Endothelial cell (in vitro differentiated cells): ENCODE data around the gene PALD1. TPM values are rescaled to one million over a fixed set of nuclear protein-coding genes. Genes with fewer than 3 reads are reported as not detected.

Experiments used
- DNase-seq: peaks from one replicate; pipeline ENCODE4 v3.0.0; 2021; ENCODE audit warnings: low spot score
- H3K27ac Mint-ChIP-seq: one replicate; pipeline ENCODE4 v1.8.0; 2021; ENCODE audit warnings: mixed read lengths, inconsistent platforms; ENCODE audit not compliant: unreplicated experiment
- H3K27me3 Mint-ChIP-seq: one replicate; pipeline ENCODE4 v1.8.0; 2021; ENCODE audit warnings: mild to moderate bottlenecking, moderate library complexity, mixed read lengths, inconsistent platforms; ENCODE audit not compliant: unreplicated experiment
- H3K36me3 Mint-ChIP-seq: one replicate; pipeline ENCODE4 v1.8.0; 2021; ENCODE audit warnings: mild to moderate bottlenecking, low read depth, mixed read lengths, inconsistent platforms; ENCODE audit not compliant: unreplicated experiment
- H3K4me1 Mint-ChIP-seq: one replicate; pipeline ENCODE4 v1.8.0; 2021; ENCODE audit warnings: mild to moderate bottlenecking, mixed read lengths, inconsistent platforms; ENCODE audit not compliant: unreplicated experiment
- H3K4me3 Mint-ChIP-seq: one replicate; pipeline ENCODE4 v1.8.0; 2021; ENCODE audit warnings: mild to moderate bottlenecking, mixed read lengths, inconsistent platforms; ENCODE audit not compliant: unreplicated experiment
- H3K9me3 Mint-ChIP-seq: one replicate; pipeline ENCODE4 v1.8.0; 2021; ENCODE audit warnings: mixed read lengths, inconsistent platforms; ENCODE audit not compliant: unreplicated experiment
- CTCF ChIP-seq: fragments of 200-600 bp; sonication (generic); IDR thresholded peaks from one replicate; pipeline ENCODE4 v1.5.0; 2021; ENCODE audit warnings: antibody characterized with exemption; ENCODE audit not compliant: unreplicated experiment
- total RNA-seq: library from RNA; stranded (reverse); fragmentation: NEBNext Ultra II Directional; extraction: Animal tissue kit (Norgen Biotek cat#: 25700); gene quantifications from one replicate; pipeline ENCODE4 v1.2.1, GENCODE V29; 2021; ENCODE audit not compliant: unreplicated experiment

PALD1 gene
- total RNA-seq, 1 donor from 2014 or later = 166 TPM

- Mint-ChIP-seq H3K27ac (no peak overlapping the region), H3K4me3 (no peak overlapping the region), H3K4me1 (peaks cover 42% of the 10 kb centered on the region), H3K36me3 (peaks cover 59% of the 10 kb centered on the region), H3K9me3 (no peaks in the 10 kb centered on the region), H3K27me3 (peaks cover 28% of the 10 kb centered on the region)
- no peak for TF ChIP-seq CTCF
- DNase-seq = no peak
These were observed 76.8 kb downstream of the PALD1 start for GRCh38 chr10:70555371-70555770.

- no peak for TF ChIP-seq CTCF
- Mint-ChIP-seq H3K27me3 (peaks cover 27% of the 10 kb centered on the region), H3K36me3 (peaks cover 44% of the 10 kb centered on the region), H3K27ac (peak overlapping the region; percentile 13), H3K4me1 (peaks cover 35% of the 10 kb centered on the region), H3K9me3 (no peaks in the 10 kb centered on the region), H3K4me3 (no peak overlapping the region)
- no peak for DNase-seq
These were observed 78.7 kb downstream of the PALD1 start for GRCh38 chr10:70557086-70557845.

GRCh38 chr10:70557876-70558275, 79.3 kb downstream of the PALD1 start:
- Mint-ChIP-seq H3K4me3 (peak overlapping the region; percentile 56), H3K27me3 (peaks cover 28% of the 10 kb centered on the region), H3K27ac (no peak overlapping the region), H3K4me1 (peaks cover 34% of the 10 kb centered on the region), H3K9me3 (no peaks in the 10 kb centered on the region), H3K36me3 (peaks cover 39% of the 10 kb centered on the region)
- TF ChIP-seq CTCF = no peak
- DNase-seq = no peak

- H3K36me3 Mint-ChIP-seq = peaks cover 39% of the 10 kb centered on the region
- H3K27ac Mint-ChIP-seq = peak overlapping the region; percentile 68
- TF ChIP-seq CTCF = no peak
- no peak for DNase-seq
- H3K4me1 Mint-ChIP-seq = peaks cover 38% of the 10 kb centered on the region
- H3K27me3 Mint-ChIP-seq = peaks cover 30% of the 10 kb centered on the region
- no peaks in the 10 kb centered on the region for H3K9me3 Mint-ChIP-seq
- peak overlapping the region; percentile 77 for H3K4me3 Mint-ChIP-seq
These were observed 79.7 kb downstream of the PALD1 start for GRCh38 chr10:70558295-70558694.
